Measurements from ENCODE around the gene TAS2R40.

DNA sequence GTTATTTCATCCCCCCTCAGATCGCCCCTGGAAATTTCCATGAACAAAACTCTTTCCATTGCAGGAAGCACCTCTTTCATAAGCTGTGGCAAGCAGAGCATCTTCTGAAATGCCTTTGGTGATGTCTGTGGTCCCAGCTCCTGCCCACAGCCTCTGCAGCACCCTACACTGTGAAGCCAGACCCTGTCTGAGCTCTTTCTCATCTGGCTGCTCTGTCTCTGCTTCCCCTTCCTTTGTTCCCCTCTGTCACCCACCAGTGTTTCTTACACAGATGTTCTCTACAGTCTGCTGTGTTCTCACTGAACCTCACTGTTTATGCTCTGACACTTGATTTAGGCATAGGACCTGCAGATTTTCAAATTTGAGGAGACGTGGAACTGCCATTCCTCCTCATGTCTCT lies 40.5 kb upstream of the TAS2R40 start:
- TF ChIP-seq, protein P1, sequence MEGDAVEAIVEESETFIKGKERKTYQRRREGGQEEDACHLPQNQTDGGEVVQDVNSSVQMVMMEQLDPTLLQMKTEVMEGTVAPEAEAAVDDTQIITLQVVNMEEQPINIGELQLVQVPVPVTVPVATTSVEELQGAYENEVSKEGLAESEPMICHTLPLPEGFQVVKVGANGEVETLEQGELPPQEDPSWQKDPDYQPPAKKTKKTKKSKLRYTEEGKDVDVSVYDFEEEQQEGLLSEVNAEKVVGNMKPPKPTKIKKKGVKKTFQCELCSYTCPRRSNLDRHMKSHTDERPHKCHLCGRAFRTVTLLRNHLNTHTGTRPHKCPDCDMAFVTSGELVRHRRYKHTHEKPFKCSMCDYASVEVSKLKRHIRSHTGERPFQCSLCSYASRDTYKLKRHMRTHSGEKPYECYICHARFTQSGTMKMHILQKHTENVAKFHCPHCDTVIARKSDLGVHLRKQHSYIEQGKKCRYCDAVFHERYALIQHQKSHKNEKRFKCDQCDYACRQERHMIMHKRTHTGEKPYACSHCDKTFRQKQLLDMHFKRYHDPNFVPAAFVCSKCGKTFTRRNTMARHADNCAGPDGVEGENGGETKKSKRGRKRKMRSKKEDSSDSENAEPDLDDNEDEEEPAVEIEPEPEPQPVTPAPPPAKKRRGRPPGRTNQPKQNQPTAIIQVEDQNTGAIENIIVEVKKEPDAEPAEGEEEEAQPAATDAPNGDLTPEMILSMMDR (IDR thresholded peaks at IDR 0.05): no peak
- TF ChIP-seq POLR2A (IDR thresholded peaks at IDR 0.05): no peak

Data from body of pancreas (tissue), 4 donors.